ENCODE measurements around the gene SLC22A17.

DNA sequence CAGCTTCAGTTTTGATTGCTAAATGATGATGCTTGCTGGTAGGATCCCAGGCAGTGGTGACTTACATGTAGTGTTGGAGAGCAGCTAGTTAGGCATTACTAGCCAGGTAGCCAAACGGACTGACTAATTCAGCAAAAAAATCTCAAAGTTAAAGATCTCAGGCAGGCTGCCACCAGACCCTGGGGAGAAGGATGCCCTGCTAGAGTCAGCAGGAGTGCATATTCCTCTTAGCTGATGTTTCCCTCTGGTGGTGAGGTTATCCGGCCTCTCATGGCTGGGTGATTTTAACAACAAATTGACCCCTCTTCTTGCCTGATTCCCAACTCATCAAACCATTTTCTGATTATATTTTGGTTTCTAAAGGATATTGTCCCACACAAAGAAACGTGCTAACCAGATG, 9.5 kb upstream of the SLC22A17 start:
- TF ChIP-seq POLR2A (IDR thresholded peaks at IDR 0.05; ENCODE audit: low read length): no peak
- TF ChIP-seq GATA1 (IDR thresholded peaks at IDR 0.05; ENCODE audit: low read depth, low read length): no peak

Measured in erythroblast (primary cell).